HepG2 (cell line): Measurements from ENCODE around the gene TBC1D26. TPM values are rescaled to one million over a fixed set of nuclear protein-coding genes. Genes with fewer than 3 reads are reported as not detected.
"Not testable (repeated sequence)": the region's sequence is repeated elsewhere in the genome, so short reads cannot be mapped to it uniquely, and the experiment has no call there.

ENCODE experiments used
- ATAC-seq: fragments of 200-7000 bp; cut with Tn5 transposase; 3 replicates; pipeline ENCODE4 v1.9.1; 2020; ENCODE audit warnings: mild to moderate bottlenecking, moderate library complexity
- BruUV-seq: library from RNA; stranded (reverse); fragments of 400-500 nt; replicated peaks from 2 replicates; lab custom pipeline; 2021; lab: Mats Ljungman, UMichigan
- CTCF ChIA-PET: fragments of 300-600 bp; formaldehyde crosslinking; extraction: SDS; loops from one replicate; lab custom pipeline; 2021; ENCODE audit warnings: low total read pairs, inconsistent platforms, low intra/inter-chr PET ratio; lab: Yijun Ruan, JAX
- POLR2A ChIA-PET: fragments of 350-600 bp; sonication (Branson Sonifier 250); formaldehyde crosslinking; loops from one replicate; lab custom pipeline; 2020; ENCODE audit warnings: antibody characterized with exemption, inconsistent platforms; lab: Yijun Ruan, JAX
- DNase-seq: peaks from one replicate; pipeline ENCODE4 v3.0.0-alpha.2; 2015; ENCODE audit warnings: low spot score
- FAIRE-seq: peaks from 3 replicates; lab custom pipeline; 2011; peaks lifted over from hg19 to GRCh38; lab: Jason Lieb, UNC
- H2AFZ ChIP-seq: one replicate; pipeline ENCODE4 v1.6.1; 2011; ENCODE audit warnings: low read length, inconsistent platforms
- H3K27ac ChIP-seq: fragments of 300-600 bp; 3 replicates; pipeline ENCODE4 v1.8.0; 2011; ENCODE audit warnings: mixed run types, mild to moderate bottlenecking, mixed read lengths, low read length, inconsistent platforms; ENCODE audit not compliant: insufficient read depth; ENCODE audit errors: extremely low read length
- H3K27me3 ChIP-seq, 2 experiments: fragments of 200-600 bp in 1 of 2; 2 replicates in 1 of 2; 3 replicates in 1 of 2; pipeline versions ENCODE4 v1.6.0 to v1.8.0; 2011; ENCODE audit warnings: low read length in 2 of 2, mild to moderate bottlenecking in 2 of 2, moderate library complexity in 2 of 2, inconsistent platforms in 1 of 2; ENCODE audit not compliant: insufficient read depth in 2 of 2, control insufficient read depth in 1 of 2
- H3K36me3 ChIP-seq, 2 experiments: fragments of 200-600 bp in 1 of 2; replicated peaks in 1 of 2; 2 replicates in 1 of 2; 3 replicates in 1 of 2; pipeline versions ENCODE4 v1.5.1 to v1.8.0; 2011; ENCODE audit warnings: low read length in 2 of 2, inconsistent platforms in 1 of 2; ENCODE audit not compliant: insufficient read depth in 2 of 2, control insufficient read depth in 1 of 2
- H3K4me1 ChIP-seq: 2 replicates; pipeline ENCODE4 v1.5.1; 2012; ENCODE audit warnings: low read length, inconsistent platforms; ENCODE audit not compliant: insufficient read depth
- H3K4me2 ChIP-seq: 2 replicates; pipeline ENCODE4 v1.6.0; 2011; ENCODE audit warnings: low read depth, low read length, inconsistent platforms
- H3K4me3 ChIP-seq, 3 experiments: fragments of 200-600 bp in 1 of 3; sonication (generic), shearing (Covaris generic) in 1 of 3; replicated peaks in 1 of 3; 2 replicates each; pipeline ENCODE4 v1.5.1; 2011 to 2016; ENCODE audit warnings: low read length in 3 of 3, inconsistent platforms in 2 of 3, low read depth in 2 of 3, mild to moderate bottlenecking in 2 of 3, control low read depth in 1 of 3, mixed read lengths in 1 of 3; ENCODE audit not compliant: insufficient read depth in 1 of 3
- H3K79me2 ChIP-seq: one replicate; pipeline ENCODE4 v1.6.1; 2011; ENCODE audit warnings: low read length, inconsistent platforms; ENCODE audit not compliant: insufficient read depth
- H3K9ac ChIP-seq: 2 replicates; pipeline ENCODE4 v1.6.0; 2011; ENCODE audit warnings: mild to moderate bottlenecking, low read depth, low read length, inconsistent platforms; ENCODE audit not compliant: insufficient read depth
- H3K9me3 ChIP-seq: 2 replicates; pipeline ENCODE4 v1.5.1; 2012; ENCODE audit warnings: mild to moderate bottlenecking, low read length
- H4K20me1 ChIP-seq: 2 replicates; pipeline ENCODE4 v1.6.0; 2011; ENCODE audit warnings: inconsistent platforms, mild to moderate bottlenecking, low read length, moderate library complexity; ENCODE audit not compliant: insufficient read depth
- PBX3 ChIP-seq: sonication (generic); formaldehyde crosslinking; IDR thresholded peaks from 2 replicates; pipeline ENCODE4 v1.8.1; 2023; ENCODE audit warnings: missing genetic modification reagents, inconsistent platforms, borderline replicate concordance
- ZNF292 ChIP-seq: sonication (generic); formaldehyde crosslinking; IDR thresholded peaks from 2 replicates; pipeline ENCODE4 v1.8.1; 2022; ENCODE audit warnings: mild to moderate bottlenecking, low read depth, missing genetic modification reagents, borderline replicate concordance
- WGBS: methylation state at CpG from one replicate; pipeline ENCODE4 v1.1.6; 2017; ENCODE audit warnings: low lambda C conversion rate; 5-methylcytosine and 5-hydroxymethylcytosine counted together
- in situ Hi-C: cut with HindIII; loops from 2 replicates; pipeline ENCODE4 v1.10.0; 2017; ENCODE audit warnings: low pct_unique_long_range_greater_than_20kb; ENCODE audit not compliant: extremely low pct_ligation_motif_present
- intact Hi-C: fragments of 100-400 bp; cut with micrococcal nuclease; formaldehyde crosslinking; loops from one replicate; pipeline ENCODE4 v1.10.0; 2022; ENCODE audit not compliant: unreplicated experiment
- polyA plus RNA-seq, 8 experiments: library from polyadenylated mRNA; depleted of rRNA in 3 of 8; stranded (reverse) in 7 of 8; unstranded in 1 of 8; fragments of >200 nt; fragmentation: Illumina TruSeq in 4 of 8; extraction: Trizol in 4 of 8; gene quantifications; 2 replicates each; pipeline versions ENCODE4 v1.2.1 to v1.2.3, GENCODE V29; 2011 to 2016; ENCODE audit warnings: low read depth in 4 of 8, missing spikeins in 1 of 8, mixed read lengths in 1 of 8; ENCODE audit not compliant: insufficient read depth in 1 of 8
- total RNA-seq, 5 experiments: library from RNA; depleted of rRNA; stranded (reverse); fragments of >200 nt; fragmentation: Illumina TruSeq; extraction: Trizol; gene quantifications; 2 replicates each; pipeline ENCODE4 v1.2.3, GENCODE V29; 2016; ENCODE audit warnings: low read depth in 1 of 5

The TBC1D26 gene
- total and polyA plus RNA-seq, 2 of the 13 experiments (the other 11 are each of a cell fraction or from before 2014, with no cell fraction given) = 0.33 TPM; not detected in 1

- Histone ChIP-seq H3K79me2 (no peaks in the 10 kb centered on the region), H3K4me3 (no peak overlapping the region), H2AFZ (no peak overlapping the region), H3K27ac (no peak overlapping the region), H3K36me3 (no peaks in the 10 kb centered on the region), H3K4me1 (no peaks in the 10 kb centered on the region), H4K20me1 (no peaks in the 10 kb centered on the region), H3K27me3 (peaks cover 0 to 9% of the 10 kb centered on the region in 2 experiments; a peak in 2 of 5 replicates), H3K9ac (no peak overlapping the region), H3K9me3 (no peaks in the 10 kb centered on the region), H3K4me2 (no peak overlapping the region)
- FAIRE-seq = no peak
- no TSS peak for BruUV-seq
- DNase-seq = no peak
- POLR2A ChIA-PET = no interaction called here
- intact Hi-C loops = no loop called here
- CTCF ChIA-PET = no interaction called here
- in situ Hi-C loops = no loop called here
- ATAC-seq = no peak
- 6% methylated on average over 2 of the region's 2 CpGs for WGBS
- TF ChIP-seq ZNF292 (no peak), PBX3 (CRISPR knock-in tag) (no peak)
Measured at GRCh38 chr17:15744885-15745284, 12.8 kb downstream of the TBC1D26 start.

- intact Hi-C loops, DNase-seq, FAIRE-seq, BruUV-seq, H3K27ac ChIP-seq, H3K36me3 ChIP-seq, H3K27me3 ChIP-seq, POLR2A ChIA-PET, H3K4me2 ChIP-seq, H3K9ac ChIP-seq, H3K4me1 ChIP-seq, CTCF ChIA-PET, H4K20me1 ChIP-seq, H3K9me3 ChIP-seq, in situ Hi-C loops, H3K4me3 ChIP-seq, ATAC-seq, H3K79me2 ChIP-seq, H2AFZ ChIP-seq: not testable (repeated sequence)
- 91% methylated on average over 7 of the region's 36 CpGs for WGBS
Measured at GRCh38 chr17:15749403-15749802, 17.3 kb downstream of the TBC1D26 start.

GRCh38 chr17:15768865-15769533, 36.9 kb downstream of the TBC1D26 start:
- H3K27me3 ChIP-seq, BruUV-seq, H2AFZ ChIP-seq, H3K9me3 ChIP-seq, in situ Hi-C loops, H3K4me3 ChIP-seq, DNase-seq, intact Hi-C loops, H3K9ac ChIP-seq, H3K4me2 ChIP-seq, CTCF ChIA-PET, H3K4me1 ChIP-seq, H3K79me2 ChIP-seq, POLR2A ChIA-PET, FAIRE-seq, H3K36me3 ChIP-seq, H4K20me1 ChIP-seq, H3K27ac ChIP-seq: not testable (repeated sequence)
- peak; percentile 84 for ATAC-seq
- WGBS = no CpG with 5 or more reads among the region's 14 CpGs

- BruUV-seq, in situ Hi-C loops, FAIRE-seq, H3K27ac ChIP-seq, H3K9me3 ChIP-seq, H3K27me3 ChIP-seq, POLR2A ChIA-PET, ATAC-seq, H3K36me3 ChIP-seq, intact Hi-C loops, CTCF ChIA-PET, H3K9ac ChIP-seq, H4K20me1 ChIP-seq, H3K79me2 ChIP-seq, H3K4me1 ChIP-seq, H2AFZ ChIP-seq, H3K4me3 ChIP-seq, DNase-seq, H3K4me2 ChIP-seq: not testable (repeated sequence)
- WGBS = 7% methylated on average over 2 of the region's 7 CpGs
Measured at GRCh38 chr17:15770679-15771078, 38.6 kb downstream of the TBC1D26 start.
